ENCODE measurements around the gene MAP2K5.

DNA sequence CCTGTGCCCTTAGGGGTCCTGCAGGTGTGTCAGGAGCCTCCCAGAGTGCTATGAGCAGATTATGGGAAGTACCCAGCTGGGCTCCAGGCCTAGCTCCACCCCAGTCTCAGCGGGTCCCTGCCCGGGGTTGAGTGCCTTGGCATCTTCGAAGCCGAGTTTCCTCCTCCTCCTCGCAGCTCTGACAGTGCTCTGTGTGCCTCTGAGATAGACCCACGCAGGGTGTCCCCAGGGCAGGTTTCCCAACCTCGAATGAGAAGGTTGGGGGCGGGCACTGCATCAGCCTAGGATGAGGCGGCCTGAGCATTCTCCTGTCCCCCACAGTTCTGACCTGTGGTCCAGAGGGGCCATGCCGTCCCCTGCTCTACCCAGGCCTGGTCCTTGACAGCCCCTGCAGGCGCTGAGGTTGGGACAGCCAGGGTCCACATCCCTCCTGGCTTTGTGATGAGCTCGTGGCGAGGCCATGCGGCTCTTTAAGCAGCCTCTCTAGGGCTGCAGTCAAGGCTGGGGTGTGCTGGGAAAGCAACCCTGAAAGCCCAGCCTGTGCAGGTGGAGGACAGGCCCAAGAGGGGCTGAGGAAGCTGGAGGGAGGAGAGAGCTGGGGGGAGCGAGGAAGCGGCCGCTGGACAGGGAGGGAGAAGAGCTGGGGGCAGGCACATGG lies 262.6 kb downstream of the MAP2K5 start:
- TF ChIP-seq ZNF232 (CRISPR knock-in tag; IDR thresholded peaks at IDR 0.05) (no peak), USF2 (CRISPR knock-in tag; IDR thresholded peaks at IDR 0.05) (no peak), NFYB (CRISPR knock-in tag; conservative IDR thresholded peaks at IDR 0.05; ENCODE audit: low read depth) (no peak), OVOL2 (CRISPR knock-in tag; IDR thresholded peaks at IDR 0.05; ENCODE audit: borderline replicate concordance) (no peak)

All from WTC11 (cell line).